Measurements from ENCODE around the gene GOLGA8K.
"Not testable (repeated sequence)": the region's sequence is repeated elsewhere in the genome, so short reads cannot be mapped to it uniquely, and the experiment has no call there.

Gene GOLGA8K

GRCh38 chr15:32370526-32370925, 32.6 kb downstream of the GOLGA8K start:
- H3K9me3 ChIP-seq; H3K36me3 ChIP-seq; H3K4me3 ChIP-seq (ENCODE audit: low read depth, low read length); H3K27me3 ChIP-seq; H3K4me1 ChIP-seq; DNase-seq: not testable (repeated sequence)

GRCh38 chr15:32370064-32370463, 33.0 kb downstream of the GOLGA8K start:
- H3K27me3 ChIP-seq; H3K36me3 ChIP-seq; H3K4me3 ChIP-seq (ENCODE audit: low read depth, low read length); H3K9me3 ChIP-seq; H3K4me1 ChIP-seq; DNase-seq: not testable (repeated sequence)

GRCh38 chr15:32366492-32366891, 36.6 kb downstream of the GOLGA8K start:
- not testable (repeated sequence) for H3K9me3 ChIP-seq; H3K27me3 ChIP-seq; DNase-seq; H3K4me1 ChIP-seq; H3K4me3 ChIP-seq (ENCODE audit: low read depth, low read length); H3K36me3 ChIP-seq

GRCh38 chr15:32365955-32366354, 37.1 kb downstream of the GOLGA8K start:
- H3K9me3 ChIP-seq; H3K27me3 ChIP-seq; H3K36me3 ChIP-seq; DNase-seq; H3K4me3 ChIP-seq (ENCODE audit: low read depth, low read length); H3K4me1 ChIP-seq: not testable (repeated sequence)

GRCh38 chr15:32364944-32365343, 38.1 kb downstream of the GOLGA8K start:
- not testable (repeated sequence) for H3K9me3 ChIP-seq; H3K27me3 ChIP-seq; H3K4me1 ChIP-seq; H3K36me3 ChIP-seq; H3K4me3 ChIP-seq (ENCODE audit: low read depth, low read length)
- DNase-seq = peak; percentile 72

GRCh38 chr15:32363449-32363848, 39.6 kb downstream of the GOLGA8K start:
- H3K4me1 ChIP-seq; H3K27me3 ChIP-seq; H3K9me3 ChIP-seq; H3K4me3 ChIP-seq (ENCODE audit: low read depth, low read length); H3K36me3 ChIP-seq; DNase-seq: not testable (repeated sequence)

GRCh38 chr15:32361662-32362061, 41.4 kb downstream of the GOLGA8K start:
- H3K4me1 ChIP-seq; DNase-seq; H3K4me3 ChIP-seq (ENCODE audit: low read depth, low read length); H3K27me3 ChIP-seq; H3K36me3 ChIP-seq; H3K9me3 ChIP-seq: not testable (repeated sequence)

GRCh38 chr15:32358462-32358861, 44.6 kb downstream of the GOLGA8K start:
- DNase-seq; H3K36me3 ChIP-seq; H3K9me3 ChIP-seq; H3K4me3 ChIP-seq (ENCODE audit: low read depth, low read length); H3K4me1 ChIP-seq; H3K27me3 ChIP-seq: not testable (repeated sequence)

- DNase-seq; H3K4me1 ChIP-seq; H3K27me3 ChIP-seq; H3K36me3 ChIP-seq; H3K9me3 ChIP-seq; H3K4me3 ChIP-seq (ENCODE audit: low read depth, low read length): not testable (repeated sequence)
These were observed 46.2 kb downstream of the GOLGA8K start for GRCh38 chr15:32356909-32357308.

GRCh38 chr15:32352748-32353147, 50.3 kb downstream of the GOLGA8K start:
- not testable (repeated sequence) for H3K4me3 ChIP-seq (ENCODE audit: low read depth, low read length); H3K4me1 ChIP-seq; DNase-seq; H3K27me3 ChIP-seq; H3K9me3 ChIP-seq; H3K36me3 ChIP-seq

GRCh38 chr15:32350563-32351220, 52.4 kb downstream of the GOLGA8K start:
- not testable (repeated sequence) for DNase-seq; H3K4me1 ChIP-seq; H3K36me3 ChIP-seq; H3K4me3 ChIP-seq (ENCODE audit: low read depth, low read length); H3K27me3 ChIP-seq; H3K9me3 ChIP-seq

GRCh38 chr15:32347037-32347436, 56.1 kb downstream of the GOLGA8K start:
- H3K36me3 ChIP-seq; DNase-seq; H3K27me3 ChIP-seq; H3K4me1 ChIP-seq; H3K9me3 ChIP-seq; H3K4me3 ChIP-seq (ENCODE audit: low read depth, low read length): not testable (repeated sequence)

- H3K9me3 ChIP-seq; H3K4me1 ChIP-seq; H3K36me3 ChIP-seq; H3K4me3 ChIP-seq (ENCODE audit: low read depth, low read length); H3K27me3 ChIP-seq: not testable (repeated sequence)
- peak; percentile 11 for DNase-seq
These were observed 57.0 kb downstream of the GOLGA8K start for GRCh38 chr15:32345978-32346547.

GRCh38 chr15:32343921-32344320, 59.2 kb downstream of the GOLGA8K start:
- H3K36me3 ChIP-seq; H3K4me1 ChIP-seq; DNase-seq; H3K9me3 ChIP-seq; H3K4me3 ChIP-seq (ENCODE audit: low read depth, low read length); H3K27me3 ChIP-seq: not testable (repeated sequence)
